ENCODE measurements around the gene RASA3. TPM values are rescaled to one million over a fixed set of nuclear protein-coding genes. Genes with fewer than 3 reads are reported as not detected.

RASA3 gene
- total and polyA plus RNA-seq, 2 of the 8 experiments (the other 6 are each of a cell fraction or from before 2014, with no cell fraction given): 7.5 to 21.9 TPM

- no peak for TF ChIP-seq SIN3A (conservative IDR thresholded peaks at IDR 0.05 in 1 of 2, IDR thresholded peaks at IDR 0.05 in 1 of 2; ENCODE audit: low read depth in 1 of 2, low read length in 2 of 2)
- TF ChIP-seq HDAC2 (IDR thresholded peaks at IDR 0.05; ENCODE audit: borderline replicate concordance in 1 of 2, low read depth in 2 of 2, low read length in 2 of 2): no peak
These were observed 90.2 kb downstream of the RASA3 start (continued) for GRCh38 chr13:114042066-114042815.
